Smooth muscle cell of the umbilical artery (primary cell): ENCODE results near the gene SLC30A1. TPM values are rescaled to one million over a fixed set of nuclear protein-coding genes. Genes with fewer than 3 reads are reported as not detected.

Source experiments
- total RNA-seq: library from RNA; depleted of rRNA; stranded (reverse); fragments of >200 nt; gene quantifications from 2 replicates; pipeline ENCODE4 v1.2.3, GENCODE V29; 2014

Gene SLC30A1, protein sequence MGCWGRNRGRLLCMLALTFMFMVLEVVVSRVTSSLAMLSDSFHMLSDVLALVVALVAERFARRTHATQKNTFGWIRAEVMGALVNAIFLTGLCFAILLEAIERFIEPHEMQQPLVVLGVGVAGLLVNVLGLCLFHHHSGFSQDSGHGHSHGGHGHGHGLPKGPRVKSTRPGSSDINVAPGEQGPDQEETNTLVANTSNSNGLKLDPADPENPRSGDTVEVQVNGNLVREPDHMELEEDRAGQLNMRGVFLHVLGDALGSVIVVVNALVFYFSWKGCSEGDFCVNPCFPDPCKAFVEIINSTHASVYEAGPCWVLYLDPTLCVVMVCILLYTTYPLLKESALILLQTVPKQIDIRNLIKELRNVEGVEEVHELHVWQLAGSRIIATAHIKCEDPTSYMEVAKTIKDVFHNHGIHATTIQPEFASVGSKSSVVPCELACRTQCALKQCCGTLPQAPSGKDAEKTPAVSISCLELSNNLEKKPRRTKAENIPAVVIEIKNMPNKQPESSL
- total RNA-seq: 34.7 and 37.2 TPM in 2 replicates

DNA sequence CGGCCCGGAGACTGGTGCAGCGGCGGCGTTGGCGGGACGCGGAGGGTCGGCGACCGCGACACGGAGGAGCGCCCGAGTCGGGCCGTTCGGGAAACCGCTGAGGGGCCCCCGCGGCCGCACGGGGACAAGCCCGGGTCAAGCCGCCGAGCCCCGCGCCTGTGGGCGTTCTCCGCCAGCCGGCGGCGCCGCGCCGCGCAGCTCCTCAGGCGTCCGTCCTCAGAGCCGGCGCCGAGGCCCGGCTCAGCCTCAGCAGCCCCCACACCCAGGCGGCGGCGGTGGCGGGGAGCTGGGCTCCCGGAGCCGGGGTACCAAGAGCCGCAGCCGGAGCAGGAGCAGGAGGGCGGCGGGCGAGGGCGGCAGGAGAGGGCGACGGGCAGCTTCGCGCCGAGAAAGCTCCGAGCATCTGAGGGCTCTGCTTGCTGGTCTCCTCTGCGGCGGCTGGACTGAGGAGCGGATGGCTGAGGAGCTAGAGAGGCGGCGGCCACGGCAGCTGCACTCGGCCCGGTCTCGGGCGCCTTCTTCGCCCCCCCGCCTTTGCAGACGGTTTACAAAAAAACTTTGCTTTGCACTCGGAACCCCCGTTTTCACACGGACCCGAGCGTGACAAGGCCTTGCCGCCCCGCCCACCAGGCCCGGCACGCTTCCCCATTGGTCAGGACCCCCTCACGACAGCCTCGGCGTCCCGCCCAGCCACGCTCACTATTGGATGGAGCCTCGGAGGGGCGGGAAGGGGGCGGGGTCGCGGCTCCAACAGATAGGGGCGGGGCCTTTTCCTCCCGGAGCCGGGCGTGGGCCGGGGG is at the start of gene SLC30A1:
Gene SLC30A1 (minus strand): TSS at position 522 of the 800 bp plus-strand sequence. CDS start 549 bp downstream, outside the sequence.

Other genes starting within 250 kb of the SLC30A1 start
- gene RD3, start 87.0 kb downstream of the SLC30A1 start, total RNA-seq: not detected in 2 replicates
- 2.1 and 17.3 TPM in 2 replicates for gene NEK2, start 96.5 kb upstream of the SLC30A1 start, total RNA-seq